Esophagus (tissue), 2 donors: Measurements from ENCODE around the gene IGF2BP3. TPM values are rescaled to one million over a fixed set of nuclear protein-coding genes. Genes with fewer than 3 reads are reported as not detected.
A peak's percentile ranks its signal among the peaks of the same experiment; 100 is the strongest.

Experiments used
- H3K27ac ChIP-seq, 2 donors: one replicate each; pipeline ENCODE4 v1.5.1; 2013; ENCODE audit warnings: low read depth in 2 of 2, mild to moderate bottlenecking in 2 of 2, inconsistent platforms in 1 of 2, low read length in 1 of 2, moderate library complexity in 1 of 2
- H3K27me3 ChIP-seq, 2 donors: one replicate each; pipeline ENCODE4 v1.6.1; 2013; ENCODE audit warnings: low read length in 2 of 2, control low read depth in 1 of 2, mild to moderate bottlenecking in 1 of 2; ENCODE audit not compliant: insufficient read depth in 2 of 2, control insufficient read depth in 1 of 2
- H3K36me3 ChIP-seq, 2 donors: one replicate each; pipeline ENCODE4 v1.6.1; 2013; ENCODE audit warnings: low read length in 1 of 2; ENCODE audit not compliant: control insufficient read depth in 2 of 2, insufficient read depth in 2 of 2
- H3K4me1 ChIP-seq, 2 donors: one replicate each; pipeline ENCODE4 v1.6.1; 2013; ENCODE audit warnings: low read length in 1 of 2; ENCODE audit not compliant: control insufficient read depth in 2 of 2, insufficient read depth in 2 of 2
- H3K4me3 ChIP-seq, 2 donors: one replicate each; pipeline ENCODE4 v1.5.1; 2013; ENCODE audit warnings: low read length in 2 of 2, mild to moderate bottlenecking in 2 of 2, low read depth in 1 of 2, moderate library complexity in 1 of 2
- H3K9me3 ChIP-seq, 2 donors: one replicate each; pipeline ENCODE4 v1.6.1; 2013; ENCODE audit warnings: mild to moderate bottlenecking in 2 of 2, low read depth in 1 of 2, low read length in 1 of 2, moderate library complexity in 1 of 2; ENCODE audit not compliant: control insufficient read depth in 2 of 2, insufficient read depth in 1 of 2
- WGBS, 2 donors: extraction: QIAGEN DNeasy Blood & Tissue Kit; methylation state at CpG; one replicate each; pipeline ENCODE4 v1.1.7; 2013; 5-methylcytosine and 5-hydroxymethylcytosine counted together
- polyA plus RNA-seq, 2 donors: library from polyadenylated mRNA; stranded (reverse); fragments of 200-250 nt; gene quantifications; one replicate each; pipeline ENCODE4 v1.2.3, GENCODE V29; 2013
- donor health status: healthy with polysubstance abuse.
- donor health status: Bipolar disorder and iron deficiency.

Gene IGF2BP3
- polyA plus RNA-seq, 2 donors = 2.5 to 3.5 TPM

DNA sequence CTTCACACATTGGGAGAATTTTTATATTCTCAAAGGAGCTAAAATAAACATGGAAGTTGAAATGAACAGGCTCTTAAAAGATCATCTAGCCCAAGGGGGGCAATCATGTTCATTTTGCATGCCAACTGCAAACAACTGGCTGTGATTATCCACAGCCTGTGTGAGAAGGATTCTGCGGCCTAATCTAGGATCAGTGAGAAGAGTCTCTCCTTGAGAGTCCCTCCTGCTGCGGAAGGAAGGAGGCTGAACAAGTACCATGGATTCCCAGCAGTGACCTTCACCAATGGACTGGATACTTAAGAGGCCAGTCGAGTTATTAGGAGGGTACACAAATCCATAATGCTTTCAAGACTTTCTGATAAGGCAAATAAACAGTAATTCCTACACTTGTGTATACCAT, 76.7 kb downstream of the IGF2BP3 start:
- H3K4me1 ChIP-seq = peaks cover 0 to 6% of the 10 kb centered on the region in 2 donors
- no peak overlapping the region for H3K4me3 ChIP-seq
- H3K9me3 ChIP-seq = peaks cover 0 to 2% of the 10 kb centered on the region in 2 donors
- WGBS, 2 donors = 75 to 91% methylated on average over 3 of the region's 3 CpGs
- H3K27me3 ChIP-seq = no peaks in the 10 kb centered on the region
- no peaks in the 10 kb centered on the region for H3K36me3 ChIP-seq
- no peak overlapping the region for H3K27ac ChIP-seq

DNA sequence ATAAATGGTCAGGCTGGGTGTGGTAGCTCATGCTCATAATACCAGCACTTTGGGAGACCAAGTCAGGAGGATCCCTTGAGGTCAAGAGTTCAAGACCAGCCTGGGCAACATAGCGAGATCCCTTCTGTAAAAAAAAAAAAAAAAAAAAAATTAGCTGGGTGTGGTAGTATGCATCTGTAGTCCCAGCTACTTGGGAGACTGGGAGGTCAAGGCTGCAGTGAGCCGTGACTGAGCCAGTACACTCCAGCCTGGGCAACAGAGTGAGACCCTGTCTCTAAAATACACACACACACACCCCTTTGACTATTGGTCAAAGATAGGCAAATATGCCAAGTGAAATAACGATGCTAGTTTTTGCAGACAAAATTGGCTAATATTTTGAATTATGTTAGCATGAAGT, 80.6 kb downstream of the IGF2BP3 start:
- Histone ChIP-seq H3K4me1 (peaks cover 0 to 2% of the 10 kb centered on the region in 2 donors), H3K36me3 (no peaks in the 10 kb centered on the region), H3K27ac (no peak overlapping the region), H3K4me3 (no peak overlapping the region), H3K9me3 (no peaks in the 10 kb centered on the region), H3K27me3 (no peaks in the 10 kb centered on the region)
- 88 to 92% methylated on average over 3 of the region's 3 CpGs for WGBS, 2 donors

DNA sequence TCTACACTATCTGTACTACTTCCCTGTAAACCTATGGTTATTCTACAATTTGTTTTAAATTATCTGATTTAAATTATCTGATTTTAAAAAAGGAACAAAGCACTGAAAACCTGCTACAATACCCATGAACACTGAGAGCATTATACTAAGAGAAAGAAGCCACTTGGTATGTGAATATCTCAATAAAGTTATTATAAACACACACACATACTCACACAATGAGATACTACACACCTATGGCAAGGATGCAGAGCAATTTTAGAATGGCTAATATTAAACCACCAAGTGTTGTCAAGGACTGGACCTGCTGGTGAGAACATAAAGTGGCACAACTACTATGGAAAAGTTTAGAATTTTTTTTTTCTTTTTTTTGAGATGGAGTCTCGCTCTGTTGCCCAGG, 82.7 kb downstream of the IGF2BP3 start:
- WGBS, 2 donors = 95 to 100% methylated on average over 1 of the region's 1 CpG
- H3K4me1 ChIP-seq = peaks cover 0 to 2% of the 10 kb centered on the region in 2 donors
- no peaks in the 10 kb centered on the region for H3K9me3 ChIP-seq
- H3K27me3 ChIP-seq = no peaks in the 10 kb centered on the region
- H3K36me3 ChIP-seq = no peaks in the 10 kb centered on the region
- H3K27ac ChIP-seq = no peak overlapping the region
- no peak overlapping the region for H3K4me3 ChIP-seq

DNA sequence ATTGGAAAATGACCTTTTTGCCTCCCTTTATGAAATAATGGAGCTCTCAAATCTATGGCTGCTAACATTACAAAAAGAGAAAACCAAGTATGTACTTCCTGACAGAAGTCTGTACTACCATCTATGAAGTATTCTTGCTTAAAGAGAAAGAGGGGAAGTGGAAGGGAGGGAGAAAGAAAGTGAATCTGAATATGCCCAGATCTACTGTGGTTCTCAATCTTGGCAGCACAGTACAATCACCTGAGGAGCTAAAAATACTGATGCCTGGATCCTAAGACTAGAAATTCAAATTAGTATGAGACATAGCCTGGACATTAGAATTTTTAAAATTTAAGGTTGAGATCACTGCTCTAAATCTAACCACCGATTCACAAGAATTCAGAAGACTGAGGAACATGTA, 85.2 kb downstream of the IGF2BP3 start:
- H3K27me3 ChIP-seq = no peaks in the 10 kb centered on the region
- no peaks in the 10 kb centered on the region for H3K4me1 ChIP-seq
- H3K27ac ChIP-seq = no peak overlapping the region
- no peak overlapping the region for H3K4me3 ChIP-seq
- WGBS, 2 donors = 93 to 95% methylated on average over 1 of the region's 1 CpG
- no peaks in the 10 kb centered on the region for H3K9me3 ChIP-seq
- H3K36me3 ChIP-seq = no peaks in the 10 kb centered on the region

DNA sequence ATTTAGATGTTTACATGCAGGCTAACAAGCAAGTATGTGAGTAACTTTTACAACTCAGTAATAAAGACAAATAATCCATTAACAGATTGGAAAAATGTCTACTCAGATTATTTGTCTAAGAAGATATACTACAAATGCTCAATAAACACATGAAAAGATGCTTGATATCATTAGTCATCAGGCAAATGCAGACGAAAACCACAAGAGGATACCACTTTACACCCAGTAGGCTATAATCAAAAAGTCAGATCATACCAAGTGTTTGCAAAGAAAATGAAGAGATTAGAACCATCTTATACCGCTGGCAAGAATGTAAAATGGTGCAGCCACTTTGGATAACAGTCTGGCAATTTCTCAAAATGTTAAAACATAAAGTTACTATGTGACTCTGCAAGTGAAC, 87.1 kb downstream of the IGF2BP3 start:
- WGBS, 2 donors = 78 to 79% methylated on average over 2 of the region's 2 CpGs
- no peaks in the 10 kb centered on the region for H3K9me3 ChIP-seq
- H3K27ac ChIP-seq = no peak overlapping the region
- no peaks in the 10 kb centered on the region for H3K27me3 ChIP-seq
- no peaks in the 10 kb centered on the region for H3K4me1 ChIP-seq
- H3K36me3 ChIP-seq = no peaks in the 10 kb centered on the region
- no peak overlapping the region for H3K4me3 ChIP-seq

DNA sequence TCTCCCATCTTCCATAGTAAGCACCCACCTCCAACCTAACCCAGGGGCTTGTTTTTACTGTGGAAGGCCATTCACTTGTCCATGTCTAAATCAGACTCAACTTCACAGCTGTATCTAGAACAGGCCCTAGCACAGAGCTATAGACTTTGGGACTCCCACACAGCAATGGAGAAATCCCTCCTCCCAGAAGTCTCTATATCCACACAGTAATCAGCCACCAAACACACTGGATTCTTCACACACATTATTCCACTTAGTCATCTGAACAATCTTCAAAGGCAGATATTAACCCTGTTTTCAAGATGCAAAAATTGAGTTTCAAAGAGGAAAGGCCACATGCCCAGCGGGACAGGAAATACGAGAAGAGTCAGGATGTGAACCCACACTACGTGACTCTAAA, 89.3 kb downstream of the IGF2BP3 start:
- no peaks in the 10 kb centered on the region for H3K4me1 ChIP-seq
- 72 to 77% methylated on average over 3 of the region's 3 CpGs for WGBS, 2 donors
- H3K4me3 ChIP-seq = no peak overlapping the region
- H3K27ac ChIP-seq = peak overlapping the region; percentile 61 to 78
- H3K9me3 ChIP-seq = no peaks in the 10 kb centered on the region
- H3K27me3 ChIP-seq = no peaks in the 10 kb centered on the region
- no peaks in the 10 kb centered on the region for H3K36me3 ChIP-seq

DNA sequence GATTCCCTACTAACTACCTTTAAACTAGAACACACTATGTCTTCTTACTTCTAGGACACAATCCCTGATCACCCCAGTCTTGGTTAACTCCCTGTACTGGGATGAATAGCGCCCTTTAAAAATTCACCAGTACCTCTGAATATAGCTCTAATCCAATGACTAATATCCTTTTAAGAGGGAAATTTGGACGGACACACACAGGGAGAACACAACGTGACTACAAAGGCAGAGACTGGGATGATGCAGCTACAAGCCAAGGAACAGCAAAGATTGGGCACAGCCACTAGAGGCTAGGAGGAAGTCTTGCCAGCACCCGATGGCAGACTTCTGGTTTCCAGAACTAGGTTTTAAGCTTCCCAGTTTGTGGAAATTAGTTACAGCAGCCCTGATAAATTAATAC, 89.7 kb downstream of the IGF2BP3 start:
- H3K4me1 ChIP-seq = no peaks in the 10 kb centered on the region
- H3K9me3 ChIP-seq = no peaks in the 10 kb centered on the region
- 64 to 68% methylated on average over 4 of the region's 4 CpGs for WGBS, 2 donors
- no peak overlapping the region for H3K4me3 ChIP-seq
- peak overlapping the region; percentile 61 to 78 for H3K27ac ChIP-seq
- H3K27me3 ChIP-seq = no peaks in the 10 kb centered on the region
- no peaks in the 10 kb centered on the region for H3K36me3 ChIP-seq

DNA sequence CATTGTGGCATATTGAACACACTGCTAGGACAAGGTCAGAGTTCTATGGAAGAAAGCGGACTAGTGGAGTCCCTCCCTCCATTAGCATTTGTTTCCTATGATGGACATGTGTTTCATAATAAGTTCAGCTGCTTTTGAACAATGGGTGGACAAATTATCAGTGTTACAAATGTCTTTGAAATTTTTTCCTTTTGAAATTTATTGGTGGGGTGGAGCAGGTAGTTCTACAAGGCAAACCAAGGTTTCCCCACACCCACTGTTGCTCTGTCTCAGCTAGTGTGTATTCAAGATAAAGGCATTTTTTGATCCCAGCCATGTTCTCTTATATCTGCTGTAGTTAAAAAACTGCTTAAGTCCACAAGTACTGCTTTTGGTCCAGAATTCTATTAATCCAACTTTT, 91.3 kb downstream of the IGF2BP3 start:
- Histone ChIP-seq H3K36me3 (no peaks in the 10 kb centered on the region), H3K4me1 (no peaks in the 10 kb centered on the region), H3K27me3 (no peaks in the 10 kb centered on the region), H3K9me3 (no peaks in the 10 kb centered on the region), H3K27ac (no peak overlapping the region), H3K4me3 (no peak overlapping the region)
- 84% methylated on average over 1 of the region's 1 CpG for WGBS, 2 donors

DNA sequence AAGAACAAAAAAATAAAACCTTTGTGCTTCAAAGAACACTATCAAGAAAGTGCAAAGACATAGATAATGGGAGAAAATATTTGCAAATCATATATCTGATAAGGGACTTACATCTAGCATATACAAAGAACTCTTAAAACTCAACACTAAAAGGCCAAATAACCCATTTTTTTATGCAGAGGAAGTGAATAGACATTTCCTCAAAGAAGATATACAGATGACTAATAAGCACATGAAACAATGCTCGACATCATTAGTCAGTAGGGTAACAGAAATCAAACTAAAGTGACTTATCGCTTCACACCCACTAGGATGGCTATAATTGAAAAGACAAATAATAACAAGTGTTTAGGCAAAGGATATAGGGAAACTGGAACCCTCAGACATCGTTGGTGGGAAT, 93.2 kb downstream of the IGF2BP3 start:
- H3K4me1 ChIP-seq = no peaks in the 10 kb centered on the region
- no peaks in the 10 kb centered on the region for H3K36me3 ChIP-seq
- H3K4me3 ChIP-seq = no peak overlapping the region
- 54 to 58% methylated on average over 3 of the region's 3 CpGs for WGBS, 2 donors
- H3K27ac ChIP-seq = no peak overlapping the region
- no peaks in the 10 kb centered on the region for H3K9me3 ChIP-seq
- H3K27me3 ChIP-seq = no peaks in the 10 kb centered on the region

DNA sequence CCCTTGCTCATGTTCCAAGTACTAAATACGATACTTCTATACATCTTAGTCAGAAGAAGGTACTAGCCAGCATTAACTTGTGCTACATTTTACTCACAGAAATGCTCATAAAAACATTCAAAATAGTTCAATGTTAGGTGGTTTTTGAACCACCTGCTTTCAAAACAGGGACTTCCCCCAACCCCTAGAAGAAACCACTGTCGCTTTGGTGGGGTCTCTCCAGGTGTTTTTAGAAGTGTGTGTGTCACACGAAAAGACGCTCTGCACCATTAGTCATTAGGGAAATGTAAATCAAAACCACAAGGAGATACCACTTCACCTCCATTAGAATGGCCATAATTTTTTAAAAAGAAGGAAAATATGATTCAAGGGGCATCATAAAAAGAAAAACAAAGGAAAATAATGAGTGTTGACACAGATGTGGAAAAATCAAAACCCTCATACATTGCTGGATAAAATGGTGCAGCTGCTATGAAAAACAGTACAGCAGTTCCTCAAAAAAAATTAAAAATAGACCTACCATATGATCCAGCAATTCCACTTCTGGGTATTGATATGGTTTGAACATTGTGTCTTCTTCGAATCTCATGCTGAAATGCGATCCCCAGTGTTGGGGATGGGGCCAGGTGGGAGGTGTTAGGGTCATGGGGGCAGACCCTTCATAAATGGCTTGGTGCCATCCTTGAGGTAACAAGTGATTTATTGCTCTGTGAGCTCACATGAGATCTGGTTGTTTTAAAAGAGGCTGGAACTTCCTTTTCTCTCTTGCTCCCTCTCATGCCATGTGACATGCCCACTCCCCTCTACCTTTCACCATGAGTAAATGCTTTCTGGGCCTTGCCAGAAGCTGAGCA, 96.9 kb downstream of the IGF2BP3 start:
- no peaks in the 10 kb centered on the region for H3K36me3 ChIP-seq
- H3K27ac ChIP-seq = no peak overlapping the region
- H3K4me1 ChIP-seq = no peaks in the 10 kb centered on the region
- no peaks in the 10 kb centered on the region for H3K9me3 ChIP-seq
- H3K4me3 ChIP-seq = no peak overlapping the region
- no peaks in the 10 kb centered on the region for H3K27me3 ChIP-seq
- WGBS, 2 donors = 71 to 73% methylated on average over 6 of the region's 6 CpGs
